ENCODE data around the gene NUP133. TPM values are rescaled to one million over a fixed set of nuclear protein-coding genes. Genes with fewer than 3 reads are reported as not detected.

Gene NUP133
- total and polyA plus RNA-seq, 10 of the 15 experiments (the other 5 are each of a cell fraction or from before 2014, with no cell fraction given) = 10.9 to 45.4 (median 29.2) TPM

DNA sequence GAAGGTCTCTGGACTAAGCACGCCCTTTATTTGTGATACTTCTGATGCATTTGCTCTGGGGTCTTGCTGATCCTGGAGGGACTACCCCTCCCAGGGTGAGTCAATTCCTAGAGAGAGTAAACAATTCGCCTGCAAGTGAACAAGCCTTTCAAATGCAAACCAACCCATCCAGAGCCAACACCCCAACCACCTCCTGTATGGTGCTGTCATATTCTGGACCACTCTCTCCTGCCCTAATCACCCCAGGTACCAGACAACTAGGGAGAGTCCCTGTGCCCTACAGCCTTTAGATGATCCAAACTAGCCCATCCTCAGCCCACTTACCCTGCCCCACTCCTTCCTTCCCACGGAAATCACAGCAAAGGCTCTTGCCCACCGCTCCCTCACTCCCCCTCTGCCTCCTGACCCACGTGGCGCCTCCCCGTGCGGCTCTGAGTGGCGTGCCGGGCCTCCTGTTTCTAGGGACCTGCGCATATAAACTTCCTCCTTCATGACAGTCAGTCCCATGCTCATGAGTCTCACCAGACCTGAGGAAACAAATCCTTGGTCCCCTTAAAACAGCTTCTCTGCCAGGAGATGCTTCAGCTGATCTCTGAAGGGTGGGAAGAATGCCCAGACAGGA lies 111.4 kb downstream of the NUP133 start:
- no peaks in the 10 kb centered on the region for H3K9me3 ChIP-seq (replicated peaks; ENCODE audit: control insufficient read depth, insufficient read depth, low read length)
- TF ChIP-seq FOXM1 (IDR thresholded peaks at IDR 0.05; ENCODE audit: low read depth, low read length) = no peak
- TF ChIP-seq PML (IDR thresholded peaks at IDR 0.05; ENCODE audit: low read length) = no peak
- TF ChIP-seq, protein P1, sequence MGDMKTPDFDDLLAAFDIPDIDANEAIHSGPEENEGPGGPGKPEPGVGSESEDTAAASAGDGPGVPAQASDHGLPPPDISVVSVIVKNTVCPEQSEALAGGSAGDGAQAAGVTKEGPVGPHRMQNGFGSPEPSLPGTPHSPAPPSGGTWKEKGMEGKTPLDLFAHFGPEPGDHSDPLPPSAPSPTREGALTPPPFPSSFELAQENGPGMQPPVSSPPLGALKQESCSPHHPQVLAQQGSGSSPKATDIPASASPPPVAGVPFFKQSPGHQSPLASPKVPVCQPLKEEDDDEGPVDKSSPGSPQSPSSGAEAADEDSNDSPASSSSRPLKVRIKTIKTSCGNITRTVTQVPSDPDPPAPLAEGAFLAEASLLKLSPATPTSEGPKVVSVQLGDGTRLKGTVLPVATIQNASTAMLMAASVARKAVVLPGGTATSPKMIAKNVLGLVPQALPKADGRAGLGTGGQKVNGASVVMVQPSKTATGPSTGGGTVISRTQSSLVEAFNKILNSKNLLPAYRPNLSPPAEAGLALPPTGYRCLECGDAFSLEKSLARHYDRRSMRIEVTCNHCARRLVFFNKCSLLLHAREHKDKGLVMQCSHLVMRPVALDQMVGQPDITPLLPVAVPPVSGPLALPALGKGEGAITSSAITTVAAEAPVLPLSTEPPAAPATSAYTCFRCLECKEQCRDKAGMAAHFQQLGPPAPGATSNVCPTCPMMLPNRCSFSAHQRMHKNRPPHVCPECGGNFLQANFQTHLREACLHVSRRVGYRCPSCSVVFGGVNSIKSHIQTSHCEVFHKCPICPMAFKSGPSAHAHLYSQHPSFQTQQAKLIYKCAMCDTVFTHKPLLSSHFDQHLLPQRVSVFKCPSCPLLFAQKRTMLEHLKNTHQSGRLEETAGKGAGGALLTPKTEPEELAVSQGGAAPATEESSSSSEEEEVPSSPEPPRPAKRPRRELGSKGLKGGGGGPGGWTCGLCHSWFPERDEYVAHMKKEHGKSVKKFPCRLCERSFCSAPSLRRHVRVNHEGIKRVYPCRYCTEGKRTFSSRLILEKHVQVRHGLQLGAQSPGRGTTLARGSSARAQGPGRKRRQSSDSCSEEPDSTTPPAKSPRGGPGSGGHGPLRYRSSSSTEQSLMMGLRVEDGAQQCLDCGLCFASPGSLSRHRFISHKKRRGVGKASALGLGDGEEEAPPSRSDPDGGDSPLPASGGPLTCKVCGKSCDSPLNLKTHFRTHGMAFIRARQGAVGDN (IDR thresholded peaks at IDR 0.05) = no peak
- TF ChIP-seq STAT1 (conservative IDR thresholded peaks at IDR 0.05) = no peak
- TF ChIP-seq, protein P2, sequence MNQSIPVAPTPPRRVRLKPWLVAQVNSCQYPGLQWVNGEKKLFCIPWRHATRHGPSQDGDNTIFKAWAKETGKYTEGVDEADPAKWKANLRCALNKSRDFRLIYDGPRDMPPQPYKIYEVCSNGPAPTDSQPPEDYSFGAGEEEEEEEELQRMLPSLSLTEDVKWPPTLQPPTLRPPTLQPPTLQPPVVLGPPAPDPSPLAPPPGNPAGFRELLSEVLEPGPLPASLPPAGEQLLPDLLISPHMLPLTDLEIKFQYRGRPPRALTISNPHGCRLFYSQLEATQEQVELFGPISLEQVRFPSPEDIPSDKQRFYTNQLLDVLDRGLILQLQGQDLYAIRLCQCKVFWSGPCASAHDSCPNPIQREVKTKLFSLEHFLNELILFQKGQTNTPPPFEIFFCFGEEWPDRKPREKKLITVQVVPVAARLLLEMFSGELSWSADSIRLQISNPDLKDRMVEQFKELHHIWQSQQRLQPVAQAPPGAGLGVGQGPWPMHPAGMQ (IDR thresholded peaks at IDR 0.05; ENCODE audit: borderline replicate concordance) = no peak
- no peak for TF ChIP-seq CBX5 (IDR thresholded peaks at IDR 0.05; ENCODE audit: low read depth)
- TF ChIP-seq MYB (IDR thresholded peaks at IDR 0.05; ENCODE audit: borderline replicate concordance, low read depth, low read length) = no peak
- TF ChIP-seq, protein P3, sequence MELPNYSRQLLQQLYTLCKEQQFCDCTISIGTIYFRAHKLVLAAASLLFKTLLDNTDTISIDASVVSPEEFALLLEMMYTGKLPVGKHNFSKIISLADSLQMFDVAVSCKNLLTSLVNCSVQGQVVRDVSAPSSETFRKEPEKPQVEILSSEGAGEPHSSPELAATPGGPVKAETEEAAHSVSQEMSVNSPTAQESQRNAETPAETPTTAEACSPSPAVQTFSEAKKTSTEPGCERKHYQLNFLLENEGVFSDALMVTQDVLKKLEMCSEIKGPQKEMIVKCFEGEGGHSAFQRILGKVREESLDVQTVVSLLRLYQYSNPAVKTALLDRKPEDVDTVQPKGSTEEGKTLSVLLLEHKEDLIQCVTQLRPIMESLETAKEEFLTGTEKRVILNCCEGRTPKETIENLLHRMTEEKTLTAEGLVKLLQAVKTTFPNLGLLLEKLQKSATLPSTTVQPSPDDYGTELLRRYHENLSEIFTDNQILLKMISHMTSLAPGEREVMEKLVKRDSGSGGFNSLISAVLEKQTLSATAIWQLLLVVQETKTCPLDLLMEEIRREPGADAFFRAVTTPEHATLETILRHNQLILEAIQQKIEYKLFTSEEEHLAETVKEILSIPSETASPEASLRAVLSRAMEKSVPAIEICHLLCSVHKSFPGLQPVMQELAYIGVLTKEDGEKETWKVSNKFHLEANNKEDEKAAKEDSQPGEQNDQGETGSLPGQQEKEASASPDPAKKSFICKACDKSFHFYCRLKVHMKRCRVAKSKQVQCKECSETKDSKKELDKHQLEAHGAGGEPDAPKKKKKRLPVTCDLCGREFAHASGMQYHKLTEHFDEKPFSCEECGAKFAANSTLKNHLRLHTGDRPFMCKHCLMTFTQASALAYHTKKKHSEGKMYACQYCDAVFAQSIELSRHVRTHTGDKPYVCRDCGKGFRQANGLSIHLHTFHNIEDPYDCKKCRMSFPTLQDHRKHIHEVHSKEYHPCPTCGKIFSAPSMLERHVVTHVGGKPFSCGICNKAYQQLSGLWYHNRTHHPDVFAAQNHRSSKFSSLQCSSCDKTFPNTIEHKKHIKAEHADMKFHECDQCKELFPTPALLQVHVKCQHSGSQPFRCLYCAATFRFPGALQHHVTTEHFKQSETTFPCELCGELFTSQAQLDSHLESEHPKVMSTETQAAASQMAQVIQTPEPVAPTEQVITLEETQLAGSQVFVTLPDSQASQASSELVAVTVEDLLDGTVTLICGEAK (IDR thresholded peaks at IDR 0.05; ENCODE audit: borderline replicate concordance) = no peak
- no peak for TF ChIP-seq ZNF622 (IDR thresholded peaks at IDR 0.05)
- no peak for TF ChIP-seq NFYA (IDR thresholded peaks at IDR 0.05; ENCODE audit: borderline replicate concordance, low read depth, low read length)
- no peak for TF ChIP-seq FOXK2 (IDR thresholded peaks at IDR 0.05)
- TF ChIP-seq SMARCA5 (IDR thresholded peaks at IDR 0.05) = no peak
- peaks cover 0 to 2% of the 10 kb centered on the region in 2 experiments; a peak in 1 of 4 replicates for H3K27me3 ChIP-seq (replicated peaks in 1 of 2; ENCODE audit: control insufficient read depth in 2 of 2, insufficient read depth in 2 of 2, low read length in 1 of 2)
- no peaks in the 10 kb centered on the region for H3K79me2 ChIP-seq (ENCODE audit: control insufficient read depth, insufficient read depth, low read length)
- ATAC-seq = no peak
- ChIA-PET SMC1A (ENCODE audit: uncharacterized antibody, unreplicated experiment) (no interaction called here), CTCF (no interaction called here), RAD21 (ENCODE audit: unreplicated experiment) (no interaction called here), POLR2A (no interaction called here)
- no peak overlapping the region for H2AFZ ChIP-seq (ENCODE audit: control insufficient read depth, low read depth, low read length)
- intact Hi-C loops (cut with micrococcal nuclease; ENCODE audit: unreplicated experiment) (no loop called here), in situ Hi-C loops (cut with MboI) (no loop called here)
- no TSS peak for BruUV-seq (replicated peaks)
- FAIRE-seq = no peak
- H3K27ac ChIP-seq (ENCODE audit: control insufficient read depth, insufficient read depth) = no peak overlapping the region
- H3K4me2 ChIP-seq (ENCODE audit: control insufficient read depth, insufficient read depth) = no peak overlapping the region
- no peaks in the 10 kb centered on the region for H3K36me3 ChIP-seq (ENCODE audit: control insufficient read depth in 2 of 2, insufficient read depth in 2 of 2, low read length in 1 of 2)
- DNase-seq (ENCODE audit: low read depth, low spot score) = no peak
- H3K9ac ChIP-seq (ENCODE audit: control insufficient read depth, insufficient read depth, low read length) = no peak overlapping the region
- H3K4me3 ChIP-seq = no peak overlapping the region
- H4K20me1 ChIP-seq (ENCODE audit: control insufficient read depth, insufficient read depth) = no peaks in the 10 kb centered on the region
- 15% methylated on average over 11 of the region's 11 CpGs for WGBS (ENCODE audit: insufficient coverage, insufficient replicate concordance, low lambda C conversion rate, missing lambda C conversion rate)
- no peaks in the 10 kb centered on the region for H3K4me1 ChIP-seq (ENCODE audit: control insufficient read depth, insufficient read depth, low read length)
